Body of pancreas (tissue), 4 donors: Measurements from ENCODE around the gene PAM.

Experiments
- CTCF ChIP-seq, 7 experiments: fragments of 450-650 bp in 4 of 7; fragments of 200-600 bp in 3 of 7; sonication (generic) in 3 of 7; IDR thresholded peaks; one replicate each; pipeline ENCODE4 v1.5.1; 2016 to 2019; ENCODE audit warnings: antibody characterized with exemption in 7 of 7
- POLR2A ChIP-seq, 3 donors: fragments of 450-650 bp; IDR thresholded peaks; one replicate each; pipeline ENCODE4 v1.6.1; 2016; ENCODE audit warnings: antibody characterized with exemption in 3 of 3, mild to moderate bottlenecking in 2 of 3

- TF ChIP-seq POLR2A (IDR thresholded peaks at IDR 0.05) (no peak), CTCF (IDR thresholded peaks at IDR 0.05) (no peak)
Observed at GRCh38 chr5:103013933-103014552, 258.9 kb downstream of the PAM start.
